H9 (cell line): ENCODE results near the gene SEMA3D. TPM values are rescaled to one million over a fixed set of nuclear protein-coding genes. Genes with fewer than 3 reads are reported as not detected.

ENCODE experiments used
- DNase-seq: peaks from one replicate; pipeline ENCODE4 v3.0.0-alpha.2; 2017
- H2AFZ ChIP-seq: one replicate; pipeline ENCODE4 v1.6.1; 2013; ENCODE audit warnings: mild to moderate bottlenecking, low read length, control low read depth, moderate library complexity
- H2AK5ac ChIP-seq: 2 replicates; pipeline ENCODE4 v1.6.1; 2013; ENCODE audit warnings: low read length, control low read depth, mixed read lengths; ENCODE audit not compliant: insufficient read length
- H2BK120ac ChIP-seq: one replicate; pipeline ENCODE4 v1.6.1; 2013; ENCODE audit warnings: low read depth, mild to moderate bottlenecking, low read length, control low read depth, inconsistent platforms; ENCODE audit not compliant: poor library complexity, severe bottlenecking
- H2BK12ac ChIP-seq: 2 replicates; pipeline ENCODE4 v1.6.1; 2013; ENCODE audit warnings: low read length, control low read depth, mixed read lengths, low read depth; ENCODE audit not compliant: insufficient read length
- H2BK15ac ChIP-seq: 2 replicates; pipeline ENCODE4 v1.6.1; 2013; ENCODE audit warnings: low read depth, low read length, control low read depth
- H2BK20ac ChIP-seq: one replicate; pipeline ENCODE4 v1.6.1; 2013; ENCODE audit warnings: low read depth, mild to moderate bottlenecking, low read length, control low read depth, inconsistent platforms; ENCODE audit not compliant: poor library complexity, severe bottlenecking
- H2BK5ac ChIP-seq: 2 replicates; pipeline ENCODE4 v1.6.1; 2013; ENCODE audit warnings: low read length, control low read depth, mixed read lengths; ENCODE audit not compliant: insufficient read length
- H3K14ac ChIP-seq: 2 replicates; pipeline ENCODE4 v1.6.1; 2013; ENCODE audit warnings: low read length, control low read depth; ENCODE audit not compliant: insufficient read depth
- H3K18ac ChIP-seq: 2 replicates; pipeline ENCODE4 v1.6.1; 2013; ENCODE audit warnings: low read depth, mild to moderate bottlenecking, mixed read lengths, low read length, control low read depth; ENCODE audit not compliant: insufficient read length
- H3K23ac ChIP-seq: 2 replicates; pipeline ENCODE4 v1.6.1; 2013; ENCODE audit warnings: low read length, control low read depth, mixed read lengths, low read depth; ENCODE audit not compliant: insufficient read length
- H3K23me2 ChIP-seq: 2 replicates; pipeline ENCODE4 v1.6.1; 2013; ENCODE audit warnings: low read depth, mild to moderate bottlenecking, mixed read lengths, low read length, control low read depth; ENCODE audit not compliant: insufficient read length, poor library complexity, severe bottlenecking
- H3K27ac ChIP-seq: 2 replicates; pipeline ENCODE4 v1.5.1; 2013; ENCODE audit warnings: low read length, control low read depth, mixed read lengths, low read depth; ENCODE audit not compliant: insufficient read length
- H3K27me3 ChIP-seq: 2 replicates; pipeline ENCODE4 v1.6.1; 2013; ENCODE audit warnings: low read length, control low read depth, inconsistent platforms; ENCODE audit not compliant: insufficient read depth
- H3K4ac ChIP-seq: 2 replicates; pipeline ENCODE4 v1.6.1; 2013; ENCODE audit warnings: low read depth, mild to moderate bottlenecking, control low read depth, inconsistent platforms, low read length, moderate library complexity
- H3K4me1 ChIP-seq: 2 replicates; pipeline ENCODE4 v1.6.1; 2013; ENCODE audit warnings: low read length, control low read depth, inconsistent platforms; ENCODE audit not compliant: insufficient read depth
- H3K4me2 ChIP-seq: 2 replicates; pipeline ENCODE4 v1.6.1; 2013; ENCODE audit warnings: low read length, control low read depth, mixed read lengths; ENCODE audit not compliant: insufficient read length, insufficient read depth
- H3K56ac ChIP-seq: 2 replicates; pipeline ENCODE4 v1.6.1; 2013; ENCODE audit warnings: low read depth, mild to moderate bottlenecking, mixed read lengths, low read length, control low read depth; ENCODE audit not compliant: insufficient read length
- H3K79me1 ChIP-seq: 2 replicates; pipeline ENCODE4 v1.6.1; 2013; ENCODE audit warnings: low read depth, mild to moderate bottlenecking, moderate library complexity, low read length, control low read depth, inconsistent platforms; ENCODE audit not compliant: insufficient read depth, poor library complexity, severe bottlenecking
- H3K79me2 ChIP-seq: 2 replicates; pipeline ENCODE4 v1.6.1; 2013; ENCODE audit warnings: low read length, control low read depth, inconsistent platforms; ENCODE audit not compliant: insufficient read depth
- H3K9ac ChIP-seq: 2 replicates; pipeline ENCODE4 v1.6.1; 2013; ENCODE audit warnings: low read length, control low read depth, mixed read lengths; ENCODE audit not compliant: insufficient read length; ENCODE audit errors: extremely low read depth
- H3K9me3 ChIP-seq: one replicate; pipeline ENCODE4 v1.6.1; 2013; ENCODE audit warnings: low read depth, low read length, inconsistent platforms; ENCODE audit not compliant: control insufficient read depth
- H3T11ph ChIP-seq: one replicate; pipeline ENCODE4 v1.6.1; 2013; ENCODE audit warnings: mild to moderate bottlenecking, low read length, control low read depth, inconsistent platforms
- H4K20me1 ChIP-seq: one replicate; pipeline ENCODE4 v1.6.1; 2013; ENCODE audit not compliant: control insufficient read depth, insufficient read length, insufficient read depth
- H4K5ac ChIP-seq: 2 replicates; pipeline ENCODE4 v1.6.1; 2013; ENCODE audit warnings: low read depth, mild to moderate bottlenecking, mixed read lengths, low read length, control low read depth; ENCODE audit not compliant: insufficient read length
- H4K8ac ChIP-seq: replicated peaks from 2 replicates; pipeline ENCODE4 v1.6.1; 2013; ENCODE audit warnings: low read length, control low read depth, mixed read lengths, low read depth; ENCODE audit not compliant: insufficient read length
- H4K91ac ChIP-seq: 2 replicates; pipeline ENCODE4 v1.6.1; 2013; ENCODE audit warnings: low read depth, mild to moderate bottlenecking, moderate library complexity, mixed read lengths, low read length, control low read depth; ENCODE audit not compliant: insufficient read length
- H3K27ac Mint-ChIP-seq, 3 experiments: 2 replicates in 2 of 3; 3 replicates in 1 of 3; pipeline ENCODE4 v1.8.0; 2020 to 2021; ENCODE audit warnings: mixed read lengths in 3 of 3, mild to moderate bottlenecking in 1 of 3, moderate library complexity in 1 of 3
- H3K27me3 Mint-ChIP-seq: 2 replicates; pipeline ENCODE4 v1.8.0; 2021; ENCODE audit warnings: low read depth, mild to moderate bottlenecking, moderate library complexity, mixed read lengths
- H3K36me3 Mint-ChIP-seq, 3 experiments: 2 replicates in 2 of 3; 3 replicates in 1 of 3; pipeline ENCODE4 v1.8.0; 2020 to 2021; ENCODE audit warnings: low read depth in 3 of 3, mixed read lengths in 3 of 3; ENCODE audit not compliant: insufficient read depth in 1 of 3
- H3K4me1 Mint-ChIP-seq, 2 experiments: 2 replicates each; pipeline ENCODE4 v1.8.0; 2020; ENCODE audit warnings: mixed read lengths in 2 of 2
- H3K4me3 Mint-ChIP-seq, 2 experiments: 2 replicates in 1 of 2; 3 replicates in 1 of 2; pipeline ENCODE4 v1.8.0; 2020 to 2021; ENCODE audit warnings: mild to moderate bottlenecking in 2 of 2, mixed read lengths in 2 of 2, moderate library complexity in 1 of 2
- H3K9me3 Mint-ChIP-seq, 2 experiments: 2 replicates in 1 of 2; 3 replicates in 1 of 2; pipeline ENCODE4 v1.8.0; 2020; ENCODE audit warnings: mild to moderate bottlenecking in 2 of 2, mixed read lengths in 2 of 2, moderate library complexity in 1 of 2
- CTCF ChIP-seq: fragments of 200-600 bp; sonication (generic); conservative IDR thresholded peaks from 3 replicates; pipeline ENCODE4 v1.8.0; 2021; ENCODE audit warnings: antibody characterized with exemption, mild to moderate bottlenecking
- WGBS: extraction: QIAGEN DNeasy Blood & Tissue Kit; methylation state at CpG from one replicate; pipeline ENCODE4 v1.1.7; 2013; ENCODE audit warnings: missing lambda C conversion rate, low lambda C conversion rate, mixed read lengths; ENCODE audit not compliant: insufficient read length; ENCODE audit errors: extremely low coverage; 5-methylcytosine and 5-hydroxymethylcytosine counted together
- total RNA-seq: library from RNA; stranded (reverse); gene quantifications from 2 replicates; pipeline ENCODE4 v1.2.1, GENCODE V29; 2021

Gene SEMA3D
- total RNA-seq, 1 experiment from 2014 or later = 5.4 TPM

GRCh38 chr7:85172530-85172941 is 14.3 kb downstream of the SEMA3D start:
- Histone ChIP-seq H2AK5ac (no peak overlapping the region), H3K14ac (no peak overlapping the region), H3K18ac (no peak overlapping the region), H2BK15ac (no peak overlapping the region), H3K9ac (no peak overlapping the region), H3K79me2 (no peaks in the 10 kb centered on the region), H3K4me1 (no peaks in the 10 kb centered on the region), H3K27ac (no peak overlapping the region), H3K9me3 (no peaks in the 10 kb centered on the region), H2BK5ac (no peak overlapping the region), H3K27me3 (no peaks in the 10 kb centered on the region), H4K20me1 (no peaks in the 10 kb centered on the region), H4K8ac (no peak overlapping the region), H2AFZ (no peak overlapping the region), H3K4me2 (no peak overlapping the region), H2BK20ac (no peak overlapping the region), H4K5ac (no peak overlapping the region), H4K91ac (no peak overlapping the region), H3K79me1 (no peaks in the 10 kb centered on the region), H2BK12ac (no peak overlapping the region), H3K23me2 (no peaks in the 10 kb centered on the region), H3K56ac (no peak overlapping the region), H3K23ac (no peak overlapping the region), H3T11ph (no peak overlapping the region), H3K4ac (no peak overlapping the region), H2BK120ac (no peak overlapping the region)
- Mint-ChIP-seq H3K27ac (no peak overlapping the region), H3K27me3 (no peaks in the 10 kb centered on the region), H3K9me3 (no peaks in the 10 kb centered on the region), H3K4me3 (no peak overlapping the region), H3K4me1 (no peaks in the 10 kb centered on the region), H3K36me3 (no peaks in the 10 kb centered on the region)
- DNase-seq = no peak
- no peak for TF ChIP-seq CTCF
- WGBS = no CpG with 5 or more reads among the region's 3 CpGs
